Pancreas (tissue), 10 donors: ENCODE results near the gene AMER3. TPM values are rescaled to one million over a fixed set of nuclear protein-coding genes. Genes with fewer than 3 reads are reported as not detected.

Experiments used
- ATAC-seq, 4 donors: fragments of 200-7000 bp; cut with Tn5 transposase; one replicate each; pipeline versions ENCODE4 v1.8.0 to v1.9.1; 2020; ENCODE audit warnings: mild to moderate bottlenecking in 4 of 4, moderate library complexity in 4 of 4
- DNase-seq, 6 donors: peaks; one replicate each; pipeline ENCODE4 v3.0.0-alpha.2; 2020
- FAIRE-seq: peaks from 2 replicates; lab custom pipeline; 2012; peaks lifted over from hg19 to GRCh38; lab: Jason Lieb, UNC
- H3K27ac ChIP-seq, 4 donors: fragments of 200-600 bp; sonication (generic); 1 replicate in 3 of 4; 2 replicates in 1 of 4; pipeline versions ENCODE4 v1.5.0 to v1.8.0; 2020
- H3K27me3 ChIP-seq, 4 donors: fragments of 200-600 bp; one replicate each; pipeline ENCODE4 v1.8.0; 2021
- H3K36me3 ChIP-seq, 3 donors: fragments of 200-600 bp; sonication (generic) in 1 of 3; one replicate each; pipeline versions ENCODE4 v1.5.0 to v1.8.0; 2020 to 2021
- H3K4me1 ChIP-seq, 3 donors: fragments of 200-600 bp; one replicate each; pipeline ENCODE4 v1.8.0; 2021
- H3K4me3 ChIP-seq, 4 donors: fragments of 200-600 bp; sonication (generic) in 2 of 4; one replicate each; pipeline versions ENCODE4 v1.5.0 to v1.8.0; 2020 to 2021
- H3K9me3 ChIP-seq, 4 donors: fragments of 200-600 bp; one replicate each; pipeline ENCODE4 v1.8.0; 2021
- CTCF ChIP-seq, 4 donors: fragments of 200-600 bp; sonication (generic) in 3 of 4; IDR thresholded peaks; one replicate each; pipeline versions ENCODE4 v1.5.0 to v1.8.0; 2021; ENCODE audit warnings: antibody characterized with exemption in 4 of 4
- WGBS, 2 donors: extraction: QIAGEN DNeasy Blood & Tissue Kit; methylation state at CpG; one replicate each; pipeline ENCODE4 v1.1.7; 2013; 5-methylcytosine and 5-hydroxymethylcytosine counted together
- intact Hi-C, 3 donors: fragments of 100-400 bp; cut with DNase I; formaldehyde crosslinking; loops; one replicate each; pipeline versions ENCODE4 v1.11.1 to v1.14.2; 2022
- polyA plus RNA-seq, 2 donors: library from polyadenylated mRNA; stranded (reverse); fragments of 200-250 nt; gene quantifications; one replicate each; pipeline ENCODE4 v1.2.3, GENCODE V29; 2013
- total RNA-seq, 6 donors: library from RNA; stranded (reverse); fragmentation: NEBNext Ultra II Directional in 4 of 6; extraction: Animal tissue kit (Norgen Biotek cat#: 25700) in 4 of 6; gene quantifications; one replicate each; pipeline versions ENCODE4 v1.2.1 to v1.2.4, GENCODE V29; 2021 to 2023
- donor health status: healthy with polysubstance abuse.
- donor health status: DM: no; HTN: no; CAD: no; lungs with moderate emphysema.
- donor health status: DM: no; HTN: no; CAD: no.
- donor health status: control.
- donor health status: control.
- donor health status: Bipolar disorder and iron deficiency.
- donor health status: DM: yes; HTN: yes; CAD: no.
- donor health status: DM: no; HTN: no; CAD: no.
- donor health status: DM: no; HTN: no; CAD: no.
- donor health status: DM: yes; HTN: yes; CAD: no.

AMER3 gene
- total and polyA plus RNA-seq, 8 donors: 0.25 to 2.1 (median 0.74) TPM

GRCh38 chr2:130797493-130798435 lies 42.4 kb downstream of the AMER3 start:
- Histone ChIP-seq H3K36me3 (no peaks in the 10 kb centered on the region), H3K27me3 (no peaks in the 10 kb centered on the region), H3K4me3 (peak overlapping the region; percentile 69 to 84 (median 76)), H3K27ac (peak overlapping the region; percentile 86 to 91 (median 88)), H3K9me3 (no peaks in the 10 kb centered on the region), H3K4me1 (no peaks in the 10 kb centered on the region)
- ATAC-seq (peak; percentile 95 to 99 (median 97)), DNase-seq (peak; percentile 80 to 98 (median 91)), FAIRE-seq (no peak)
- TF ChIP-seq CTCF (IDR thresholded peaks at IDR 0.05): peak; percentile 88 to 94 (median 92)
- intact Hi-C loops: loop anchor here in 1 of 3 donors (2.0 kb wide), 1 partner anchor 75 kb away; no protein-coding TSS in a partner anchor
- 1% methylated on average over 78 to 96 of the region's 96 CpGs for WGBS, 2 donors

DNA sequence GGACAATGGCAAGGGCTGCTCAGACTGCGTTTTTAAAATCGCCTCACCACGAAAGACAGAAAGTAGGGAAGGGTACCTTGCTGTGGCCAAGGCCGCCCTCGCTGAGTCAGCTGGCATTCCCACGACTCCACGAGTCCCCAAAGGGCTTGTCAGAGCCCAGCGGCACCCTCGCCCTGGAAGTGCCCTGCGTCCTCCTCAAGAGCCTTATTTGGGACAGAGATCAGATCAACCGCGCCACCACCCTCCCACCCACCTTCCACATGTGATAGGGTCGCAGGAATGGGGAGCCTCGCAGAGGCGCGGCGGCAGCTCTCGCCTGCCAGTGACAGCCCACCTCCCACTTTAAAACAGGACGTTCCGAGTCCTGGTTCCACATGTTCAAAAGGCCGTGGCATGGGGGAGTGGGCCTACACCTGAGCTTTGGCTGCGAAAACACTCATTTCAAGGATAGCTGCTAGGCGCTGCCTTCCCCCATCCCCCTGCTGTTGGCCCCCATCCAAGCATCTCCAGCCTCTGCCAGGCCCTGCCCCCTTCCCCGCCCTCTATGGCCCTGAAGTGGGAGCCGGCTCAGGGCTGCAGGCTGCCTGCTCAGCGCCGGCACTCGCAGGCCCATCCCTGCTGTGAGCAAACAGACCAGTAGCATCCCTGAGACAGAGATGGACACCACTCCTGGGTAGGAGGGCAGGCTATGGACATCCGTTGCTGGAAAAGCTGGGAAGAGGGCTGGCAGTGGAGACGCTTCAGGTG lies 43.3 kb downstream of the AMER3 start:
- whole genome bisulfite sequencing, 2 donors: 35 to 38% methylated on average over 30 of the region's 30 CpGs
- FAIRE-seq (no peak), DNase-seq (peak in 3 of 6 donors; percentile 43 to 73 (median 53)), ATAC-seq (no peak)
- H3K36me3 ChIP-seq: no peaks in the 10 kb centered on the region
- H3K4me1 ChIP-seq: no peaks in the 10 kb centered on the region
- intact Hi-C loops: loop anchor here in 1 of 3 donors (2.0 kb wide), 1 partner anchor 74 kb away; no protein-coding TSS in a partner anchor
- TF ChIP-seq CTCF (IDR thresholded peaks at IDR 0.05): no peak
- peak overlapping the region in 1 of 4 donors; percentile 87 for H3K27ac ChIP-seq
- H3K4me3 ChIP-seq: peak overlapping the region; percentile 69 to 84 (median 76)
- H3K9me3 ChIP-seq: no peaks in the 10 kb centered on the region
- H3K27me3 ChIP-seq: no peaks in the 10 kb centered on the region

- no peak for DNase-seq
- intact Hi-C loops: loop anchor here in 1 of 3 donors (2.0 kb wide), 1 partner anchor 74 kb away; no protein-coding TSS in a partner anchor
Measured at GRCh38 chr2:130799295-130799694, 44.0 kb downstream of the AMER3 start.

GRCh38 chr2:130805613-130806012 lies 50.3 kb downstream of the AMER3 start:
- no peaks in the 10 kb centered on the region for H3K36me3 ChIP-seq
- DNase-seq: no peak
- H3K27ac ChIP-seq: no peak overlapping the region
- no peak for FAIRE-seq
- H3K27me3 ChIP-seq: no peaks in the 10 kb centered on the region
- H3K4me3 ChIP-seq: no peak overlapping the region
- no peaks in the 10 kb centered on the region for H3K9me3 ChIP-seq
- H3K4me1 ChIP-seq: no peaks in the 10 kb centered on the region
- TF ChIP-seq CTCF (IDR thresholded peaks at IDR 0.05): no peak
- WGBS, 2 donors: 66 to 71% methylated on average over 4 of the region's 4 CpGs
- no peak for ATAC-seq
- intact Hi-C loops: no loop called here

More at GRCh38 chr2:130799295-130799694, 44.0 kb downstream of the AMER3 start:
- no peak for FAIRE-seq
- Histone ChIP-seq H3K9me3 (no peaks in the 10 kb centered on the region), H3K27me3 (no peaks in the 10 kb centered on the region), H3K4me3 (no peak overlapping the region), H3K4me1 (no peaks in the 10 kb centered on the region), H3K27ac (no peak overlapping the region), H3K36me3 (no peaks in the 10 kb centered on the region)
- ATAC-seq: no peak
- 83 to 89% methylated on average over 1 of the region's 1 CpG for WGBS, 2 donors
- no peak for TF ChIP-seq CTCF (IDR thresholded peaks at IDR 0.05)
